Hypothalamus (tissue), 51 donors: Measurements from ENCODE around the gene SLC9A7.
A peak's percentile ranks its signal among the peaks of the same experiment; 100 is the strongest.

ENCODE experiments used
- DNase-seq, 51 donors: peaks; one replicate each; lab custom pipeline; 2025; lab: John Stamatoyannopoulos, UW

The SLC9A7 gene

DNA sequence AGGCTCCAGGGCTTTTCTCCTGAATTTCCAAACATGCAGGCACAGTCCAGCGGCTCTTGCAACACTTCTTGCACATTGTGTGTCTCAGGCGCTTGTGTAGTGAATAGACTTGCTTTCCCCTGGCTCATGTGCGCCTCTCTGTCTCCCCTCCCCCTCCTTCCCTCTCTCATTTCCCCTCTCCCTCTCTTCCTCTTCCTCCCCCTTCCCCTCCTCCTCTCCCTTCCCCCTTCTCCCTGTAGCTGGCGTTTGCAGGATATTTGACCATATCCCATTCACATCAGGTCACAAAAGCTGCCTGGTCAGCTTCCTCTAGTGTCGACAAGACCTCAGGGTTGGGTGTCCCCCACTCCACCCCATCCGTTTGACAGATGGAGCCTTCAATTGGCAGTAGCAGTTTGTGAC lies 182.9 kb downstream of the SLC9A7 start:
- DNase-seq: peak in 15 of 51 donors; percentile 0 to 48 (median 6)

DNA sequence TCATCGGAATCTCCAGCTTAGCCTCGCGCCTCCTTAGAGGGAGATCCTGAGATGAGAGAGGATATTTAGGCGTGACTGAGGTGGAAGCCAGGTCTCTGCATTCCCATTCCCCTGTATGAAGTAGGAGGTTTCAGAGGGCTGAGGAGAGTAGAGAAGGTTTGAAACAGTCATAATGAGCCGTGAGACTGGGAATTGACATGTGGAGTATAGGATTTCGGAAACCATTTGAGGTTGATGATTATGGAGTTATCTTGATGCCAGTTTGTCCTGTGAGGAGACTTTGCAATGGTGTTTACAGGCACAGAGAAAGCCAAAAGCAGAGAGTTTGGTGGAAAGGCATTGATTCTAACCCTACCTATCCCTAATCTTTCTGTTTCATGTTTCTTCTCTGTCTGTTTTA lies 183.3 kb downstream of the SLC9A7 start:
- no peak for DNase-seq

DNA sequence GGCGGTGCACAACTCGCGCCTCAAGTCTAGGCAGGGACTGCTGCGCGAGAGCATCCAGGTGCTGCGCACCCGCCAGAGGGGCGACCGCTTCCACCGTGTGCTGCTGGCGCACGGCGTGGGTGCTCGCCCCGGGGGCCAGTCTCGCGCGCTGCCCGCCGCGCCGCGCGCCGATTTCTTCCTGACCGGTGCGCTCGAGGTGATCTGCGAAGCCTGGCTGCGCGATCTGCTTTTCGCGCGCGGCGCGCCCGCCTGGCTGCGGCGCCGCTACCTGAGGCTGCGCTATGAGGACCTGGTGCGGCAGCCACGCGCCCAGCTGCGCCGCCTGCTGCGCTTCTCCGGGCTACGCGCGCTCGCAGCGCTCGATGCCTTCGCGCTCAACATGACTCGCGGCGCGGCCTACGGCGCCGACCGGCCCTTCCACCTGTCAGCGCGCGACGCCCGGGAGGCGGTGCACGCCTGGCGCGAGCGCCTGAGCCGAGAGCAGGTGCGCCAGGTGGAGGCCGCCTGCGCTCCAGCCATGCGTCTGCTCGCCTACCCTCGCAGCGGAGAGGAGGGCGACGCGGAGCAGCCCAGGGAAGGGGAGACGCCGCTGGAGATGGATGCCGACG lies 184.0 kb downstream of the SLC9A7 start:
- DNase-seq: peak in 4 of 51 donors; percentile 3 to 20 (median 10)

DNA sequence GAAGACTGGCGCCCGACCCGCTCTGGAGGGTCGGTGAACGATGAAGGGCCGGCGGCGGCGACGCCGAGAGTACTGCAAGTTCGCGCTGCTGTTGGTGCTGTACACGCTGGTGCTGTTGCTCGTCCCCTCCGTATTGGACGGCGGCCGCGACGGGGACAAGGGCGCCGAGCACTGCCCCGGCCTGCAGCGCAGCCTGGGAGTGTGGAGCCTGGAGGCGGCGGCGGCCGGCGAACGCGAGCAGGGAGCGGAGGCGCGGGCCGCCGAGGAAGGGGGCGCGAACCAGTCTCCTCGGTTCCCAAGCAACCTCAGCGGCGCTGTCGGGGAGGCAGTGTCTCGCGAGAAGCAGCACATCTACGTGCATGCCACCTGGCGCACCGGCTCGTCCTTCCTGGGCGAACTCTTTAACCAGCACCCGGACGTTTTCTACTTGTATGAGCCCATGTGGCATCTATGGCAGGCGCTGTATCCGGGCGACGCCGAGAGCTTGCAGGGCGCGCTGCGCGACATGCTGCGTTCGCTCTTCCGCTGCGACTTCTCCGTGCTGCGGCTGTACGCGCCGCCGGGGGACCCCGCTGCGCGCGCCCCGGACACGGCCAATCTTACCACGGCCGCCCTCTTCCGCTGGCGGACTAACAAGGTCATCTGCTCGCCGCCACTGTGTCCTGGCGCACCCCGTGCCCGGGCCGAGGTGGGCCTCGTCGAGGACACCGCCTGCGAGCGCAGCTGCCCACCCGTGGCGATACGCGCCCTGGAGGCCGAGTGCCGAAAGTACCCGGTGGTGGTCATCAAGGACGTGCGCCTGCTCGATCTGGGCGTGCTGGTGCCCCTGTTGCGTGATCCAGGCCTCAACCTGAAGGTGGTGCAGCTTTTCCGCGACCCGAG lies 184.8 kb downstream of the SLC9A7 start:
- peak in 17 of 51 donors; percentile 0 to 54 (median 8) for DNase-seq

DNA sequence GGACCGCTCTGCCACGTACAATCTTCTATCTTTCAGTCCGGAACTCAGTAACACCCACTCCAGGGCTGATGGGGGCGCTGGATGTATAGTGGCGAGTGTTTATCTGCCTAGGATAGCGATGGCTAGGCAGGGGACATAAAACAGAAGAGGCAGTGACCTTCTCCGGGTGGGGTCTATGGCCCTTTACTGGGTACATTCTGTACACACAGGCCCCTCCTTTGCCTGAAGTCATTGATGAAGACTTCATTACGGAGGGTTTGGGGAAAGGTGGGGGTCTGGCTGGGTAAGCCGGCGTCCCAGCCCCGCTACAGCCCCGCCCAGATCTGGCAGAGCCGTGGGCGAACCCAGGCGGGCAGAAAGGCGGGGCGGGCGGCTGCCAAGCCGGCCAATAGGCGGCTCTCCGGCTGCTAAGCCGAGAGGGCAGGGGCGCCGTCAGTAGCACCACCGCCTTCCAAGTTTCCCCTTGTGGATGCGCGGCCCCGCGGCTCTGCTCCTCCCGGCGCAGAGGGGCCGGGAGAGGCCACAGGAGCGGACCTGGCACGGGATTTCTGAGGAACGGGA lies 185.5 kb downstream of the SLC9A7 start, which contains the start of gene CHST7:
CHST7 (plus strand) TSS at position 435 of the 561 bp plus-strand sequence. CDS start 167 bp downstream, outside the sequence.
- peak in 46 of 51 donors; percentile 1 to 67 (median 27) for DNase-seq

DNA sequence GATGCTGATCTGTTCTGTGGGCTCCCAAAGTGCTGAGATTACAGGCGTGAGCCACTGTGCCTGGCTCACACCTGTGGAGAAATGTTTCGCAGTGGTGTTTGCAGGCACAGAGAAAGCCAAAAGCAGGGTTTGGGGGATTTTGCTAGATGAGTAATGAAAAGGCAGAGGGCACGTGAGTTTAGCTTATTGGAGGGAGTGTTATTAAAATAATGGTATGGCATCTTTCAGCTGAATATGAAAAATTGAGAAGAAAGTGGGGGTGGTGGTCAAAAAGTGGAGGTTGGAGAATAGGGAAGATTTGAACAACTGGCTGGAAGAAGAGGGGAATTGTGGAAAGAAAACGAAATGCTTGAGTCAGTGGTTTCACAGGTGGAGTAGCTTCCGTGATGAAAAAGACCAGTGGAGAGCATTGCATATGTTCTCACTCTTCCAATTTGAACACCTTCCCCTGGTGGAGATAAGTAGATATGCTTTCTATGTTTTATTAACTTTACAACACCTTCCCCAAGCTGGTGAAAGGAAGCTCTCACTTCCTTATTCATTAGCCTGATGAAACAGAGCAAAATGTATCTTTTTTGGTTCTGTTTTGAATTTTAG lies 186.5 kb downstream of the SLC9A7 start:
- DNase-seq: no peak

DNA sequence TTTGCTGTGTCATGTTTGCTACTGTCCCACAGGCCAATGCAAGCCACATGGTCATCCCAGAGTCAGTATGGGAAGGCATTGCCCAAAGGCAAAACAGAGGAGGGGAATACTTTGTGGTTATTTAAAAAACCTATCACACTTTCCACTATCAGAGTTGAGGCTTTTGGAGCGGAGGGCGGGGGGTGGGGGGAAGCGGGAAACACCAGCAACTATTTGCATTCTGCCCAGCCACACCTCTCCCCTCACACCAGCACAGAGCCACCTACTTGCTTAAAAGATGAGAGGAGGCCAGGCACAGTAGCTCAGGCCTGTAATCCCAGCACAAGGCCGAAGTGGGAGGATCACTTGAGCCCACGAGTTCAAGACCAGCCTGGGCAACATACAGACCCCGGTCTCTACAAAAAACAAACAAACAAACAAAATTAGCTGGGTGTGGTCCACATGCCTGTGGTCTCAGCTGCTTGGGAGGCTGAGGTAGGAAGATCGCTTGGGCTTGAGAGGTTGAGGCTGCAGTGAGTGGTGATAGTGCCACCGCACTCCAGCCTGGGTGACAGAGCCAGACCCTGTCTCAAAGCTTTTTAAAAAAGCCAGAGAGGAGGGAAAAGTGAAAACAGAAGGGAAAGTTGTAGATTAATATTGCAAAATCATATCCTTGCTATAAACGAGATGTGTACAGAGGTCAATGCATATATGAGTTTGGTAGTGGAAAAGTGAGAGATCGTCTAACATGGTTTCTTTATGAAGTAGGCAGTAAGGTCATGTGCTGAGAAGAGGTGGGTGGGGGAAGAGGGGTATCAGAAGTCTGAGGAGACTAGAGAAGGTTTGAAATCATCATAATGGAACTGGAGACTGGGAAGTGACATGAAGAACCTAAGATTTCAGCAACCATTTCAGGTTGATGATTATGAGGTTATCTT lies 187.2 kb downstream of the SLC9A7 start:
- no peak for DNase-seq

DNA sequence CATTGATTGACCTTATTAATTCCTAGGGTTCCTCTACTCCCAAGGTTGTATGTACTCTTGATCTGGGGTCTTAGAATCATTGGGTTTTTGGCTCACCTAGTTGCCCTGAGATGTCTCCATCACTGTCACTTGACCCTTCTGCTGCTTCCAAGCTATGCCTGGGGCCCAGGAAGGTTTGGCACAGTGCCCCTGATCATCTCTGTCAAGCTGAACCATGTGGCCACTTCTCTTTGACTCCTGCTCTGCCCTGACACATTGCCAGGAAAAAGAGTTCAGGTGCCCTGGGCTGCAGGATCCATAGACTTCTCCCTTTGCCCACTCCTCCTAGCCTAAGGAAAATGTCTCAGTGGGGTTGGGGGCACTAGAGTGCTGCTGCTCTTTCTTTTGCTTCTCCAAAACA lies 189.3 kb downstream of the SLC9A7 start:
- no peak for DNase-seq

DNA sequence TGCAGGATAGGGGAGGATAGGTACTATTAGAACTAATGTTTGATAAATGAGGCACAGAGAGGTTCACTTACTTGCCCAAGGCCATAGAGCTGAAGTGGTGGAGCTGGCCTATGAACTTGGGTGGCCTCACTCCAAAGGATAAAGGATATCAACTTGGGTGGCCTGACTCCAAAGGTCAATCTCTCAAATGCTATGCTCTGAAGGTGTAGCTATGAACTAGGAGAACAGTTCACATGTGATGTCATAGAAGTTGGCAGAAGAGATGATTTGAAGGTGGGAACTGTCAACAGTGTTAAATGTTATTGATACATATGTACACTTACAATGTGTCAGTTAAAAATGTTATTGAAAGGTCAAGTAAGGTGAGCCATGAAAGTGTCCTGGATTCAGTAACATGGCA lies 191.5 kb downstream of the SLC9A7 start:
- DNase-seq: no peak

DNA sequence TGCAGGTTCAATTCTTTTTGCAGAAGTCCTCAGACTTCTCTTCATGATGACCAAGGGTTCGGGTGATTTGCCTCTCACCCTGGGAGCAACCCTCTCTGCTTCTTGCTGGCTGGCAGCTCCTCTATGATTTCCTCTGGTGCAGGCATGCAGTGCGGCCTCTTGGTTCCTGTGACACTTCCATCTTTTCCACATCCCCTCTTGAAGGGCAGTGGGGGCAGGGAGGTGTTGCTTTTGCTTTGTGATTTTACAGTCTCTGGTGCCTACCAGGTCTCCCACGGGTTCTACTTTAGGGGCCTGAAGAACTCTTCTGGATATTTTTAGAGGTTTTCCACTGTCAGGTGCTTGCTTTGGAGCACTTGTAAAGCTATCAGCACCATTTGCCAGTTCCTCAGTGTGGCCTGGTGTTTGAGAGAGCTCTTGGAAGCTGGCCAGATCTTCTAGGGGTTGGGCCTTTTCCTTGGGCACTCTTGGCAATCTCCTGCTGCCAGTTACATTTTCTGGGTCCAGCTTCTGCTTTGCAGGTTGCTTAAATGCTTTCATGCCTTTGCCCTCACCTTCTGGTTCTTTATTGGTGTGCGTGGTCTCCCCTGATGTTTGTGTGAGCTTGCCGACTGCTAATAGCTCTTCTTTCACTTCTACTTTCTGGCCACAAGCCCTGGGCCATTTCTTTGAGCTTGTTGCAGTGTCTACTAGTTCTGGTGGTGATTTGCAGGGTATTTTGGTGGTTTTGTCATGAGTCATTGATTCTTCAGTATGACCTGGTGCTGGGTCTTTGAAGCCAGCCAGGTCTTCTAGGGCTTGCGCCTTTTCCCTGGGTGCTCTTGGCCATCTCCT lies 196.9 kb downstream of the SLC9A7 start:
- peak in 10 of 51 donors; percentile 1 to 44 (median 1) for DNase-seq

DNA sequence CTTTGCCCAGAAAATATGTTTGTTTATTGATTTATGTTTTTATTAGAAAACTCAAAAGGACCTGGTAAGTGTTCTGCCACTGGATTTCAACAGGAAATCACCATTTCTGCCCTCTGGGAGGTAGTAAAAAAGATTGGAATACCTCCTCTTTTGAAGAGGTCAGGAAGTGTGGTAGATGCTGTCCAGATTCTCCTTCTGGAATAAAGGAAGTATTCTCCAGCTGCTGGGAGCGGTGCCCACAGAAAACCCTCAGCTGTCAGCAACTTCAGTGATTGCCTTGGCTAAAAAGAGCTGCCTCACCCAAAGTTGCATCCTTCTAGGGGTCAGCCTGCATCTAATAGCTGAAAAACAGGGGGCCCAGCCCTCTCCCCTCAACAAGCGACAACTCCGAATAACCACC lies 199.9 kb downstream of the SLC9A7 start:
- DNase-seq: no peak

DNA sequence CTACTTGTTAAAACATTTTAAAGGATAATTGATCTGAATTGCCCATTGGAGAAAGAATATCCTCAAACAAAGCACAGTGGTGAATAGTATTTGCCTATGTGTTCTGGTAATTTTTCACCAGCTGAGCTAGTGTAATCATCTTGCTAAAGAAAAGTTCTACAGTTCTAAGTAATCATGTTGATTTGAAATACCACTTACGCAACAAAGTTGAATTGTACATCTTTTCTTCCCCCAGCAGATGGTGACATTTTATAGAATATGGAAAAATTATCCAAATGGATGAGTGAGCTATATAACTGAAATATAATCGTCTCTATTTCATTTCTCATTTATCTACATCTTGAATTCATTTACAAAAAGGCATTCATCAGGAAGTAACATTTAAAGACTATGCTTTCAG lies 204.0 kb downstream of the SLC9A7 start:
- no peak for DNase-seq

DNA sequence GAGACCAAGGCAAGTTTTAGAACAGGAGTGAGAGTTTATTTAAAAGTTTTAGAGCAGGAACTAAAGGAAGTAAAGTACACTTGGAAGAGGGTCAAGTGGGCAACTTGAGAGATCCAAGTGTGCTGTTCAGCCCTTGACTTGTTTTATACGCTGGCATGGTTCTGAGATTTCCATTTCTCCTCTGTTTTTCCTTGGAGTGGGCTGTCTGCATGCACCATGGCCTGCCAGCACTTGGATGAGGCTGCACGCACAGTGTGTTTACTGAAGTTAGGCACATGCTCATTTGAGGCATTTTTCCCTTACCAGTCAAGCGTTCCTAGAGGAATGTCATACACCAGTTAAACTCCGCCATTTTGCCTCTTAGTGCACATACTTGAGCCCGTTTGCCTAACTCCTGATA lies 205.0 kb downstream of the SLC9A7 start:
- DNase-seq: no peak

DNA sequence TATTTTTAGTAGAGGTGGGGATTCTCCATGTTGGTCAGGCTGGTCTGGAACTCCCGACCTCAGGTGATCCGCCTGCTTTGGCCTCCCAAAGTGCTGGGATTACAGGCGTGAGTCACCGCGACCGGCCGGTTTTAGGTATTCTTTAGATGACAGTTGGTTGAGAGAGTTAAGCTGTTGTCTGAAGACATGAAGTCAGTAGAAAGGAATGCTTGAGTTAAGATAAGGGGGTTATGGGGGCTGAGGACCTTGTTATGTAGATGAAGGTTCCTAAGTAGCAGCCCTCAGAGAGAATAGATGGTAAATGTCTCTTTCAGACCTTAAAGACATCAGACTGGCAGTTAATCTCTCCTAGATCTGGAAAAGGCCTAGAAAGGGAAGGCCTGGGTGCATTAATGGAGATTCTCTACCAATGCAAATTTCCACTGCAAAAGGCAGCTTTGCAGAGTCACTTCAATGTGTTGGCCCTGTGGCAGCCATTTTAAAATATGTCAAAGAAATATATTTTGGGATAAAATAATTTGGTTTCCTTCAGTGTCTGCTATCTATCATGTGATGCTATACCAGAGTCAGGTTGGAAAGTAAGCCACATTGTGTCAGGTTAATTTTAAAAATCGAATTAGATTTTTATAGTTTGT lies 207.3 kb downstream of the SLC9A7 start:
- no peak for DNase-seq

DNA sequence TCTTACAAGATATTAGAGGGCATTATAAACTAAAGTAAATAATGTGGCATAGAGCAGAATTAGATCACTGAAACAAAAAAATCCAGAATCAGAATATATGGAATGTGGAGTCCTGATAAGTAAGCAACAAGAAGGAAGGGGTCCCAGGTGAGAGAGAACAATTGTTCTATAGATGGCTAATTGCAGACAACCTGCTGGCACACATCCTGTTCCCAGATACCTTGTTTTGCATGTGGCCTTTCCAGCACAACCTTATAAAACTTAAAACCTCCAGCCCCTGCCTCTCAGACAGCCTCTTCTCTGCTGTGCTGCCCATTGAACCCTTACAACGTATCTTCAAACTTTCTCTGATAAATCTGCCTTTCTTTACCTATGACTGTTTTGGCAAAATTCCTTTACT lies 209.0 kb downstream of the SLC9A7 start:
- no peak for DNase-seq
